ENCODE data around the gene CDK5.

DNA sequence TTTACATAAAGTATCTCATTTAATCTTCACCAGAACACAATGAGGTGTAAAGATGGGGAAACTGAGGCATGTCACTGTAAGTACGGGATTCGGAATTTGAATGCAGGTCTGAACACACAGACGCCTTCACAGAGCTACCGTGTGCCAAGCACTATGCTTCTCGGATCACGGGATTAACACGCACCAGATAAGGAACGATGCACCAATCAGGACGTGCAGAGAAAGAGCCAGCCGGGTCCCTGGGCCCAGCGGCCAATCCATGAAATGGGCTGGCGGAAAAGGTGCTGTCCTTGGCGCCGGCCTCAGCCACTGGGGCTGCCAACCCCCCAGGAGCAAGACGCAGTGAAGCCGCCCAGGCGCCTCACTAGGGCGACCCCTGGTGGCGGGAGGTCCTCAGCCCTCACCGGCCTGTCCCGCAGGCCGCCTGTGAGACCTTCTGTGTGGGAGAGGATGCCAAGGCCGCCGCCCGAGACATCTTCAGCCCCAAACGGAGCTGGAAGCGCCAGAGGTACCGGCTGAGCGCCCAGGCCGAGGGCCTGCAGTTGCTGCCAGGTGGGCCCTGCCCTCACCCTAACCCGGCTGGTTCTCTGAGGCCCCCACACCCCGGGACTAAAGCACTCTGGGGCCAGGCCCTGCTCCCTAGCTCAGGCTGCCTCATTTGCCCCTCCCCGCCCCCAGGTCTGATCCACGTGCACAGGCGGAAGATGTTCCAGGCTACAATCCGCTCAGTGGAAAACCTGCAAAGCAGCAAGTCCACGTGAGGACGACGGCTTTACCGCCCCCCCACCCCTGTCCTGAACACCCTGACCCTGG lies 49.0 kb downstream of the CDK5 start:
- no peak for TF ChIP-seq CHD2 (IDR thresholded peaks at IDR 0.05; ENCODE audit: low read depth, low read length)
- TF ChIP-seq POLR2AphosphoS5 (IDR thresholded peaks at IDR 0.05; ENCODE audit: low read depth, low read length) = no peak
- TF ChIP-seq BRF2 (CRISPR knock-in tag; IDR thresholded peaks at IDR 0.05) = no peak
- TF ChIP-seq MTA3 (CRISPR knock-in tag; IDR thresholded peaks at IDR 0.05) = no peak

Data from HepG2 (cell line).